ENCODE measurements around the gene PPIP5K2. TPM values are rescaled to one million over a fixed set of nuclear protein-coding genes. Genes with fewer than 3 reads are reported as not detected.

The PPIP5K2 gene
- total and polyA plus RNA-seq, 2 of the 8 experiments (the other 6 are each of a cell fraction or from before 2014, with no cell fraction given), result 14.8 to 46.6 TPM

- H3K36me3 ChIP-seq (ENCODE audit: control insufficient read depth in 2 of 4, insufficient read depth in 4 of 4, low read length in 3 of 4), result no peaks in the 10 kb centered on the region
- H2BK15ac ChIP-seq (ENCODE audit: low read length), result no peak overlapping the region
- no peak overlapping the region for H3K23ac ChIP-seq (ENCODE audit: insufficient read length)
- FAIRE-seq (no peak), DNase-seq (ENCODE audit: low read depth in 1 of 2, low spot score in 2 of 2) (no peak)
- H3K9ac ChIP-seq (replicated peaks in 1 of 4; ENCODE audit: extremely low read depth in 1 of 4, low read depth in 3 of 4, low read length in 3 of 4), result no peak overlapping the region
- no peak overlapping the region for H2BK5ac ChIP-seq (ENCODE audit: low read depth, low read length)
- no peaks in the 10 kb centered on the region for H3K79me1 ChIP-seq (ENCODE audit: low read depth, low read length)
- H4K5ac ChIP-seq (ENCODE audit: insufficient read length, low read depth, low read length), result no peak overlapping the region
- H2BK12ac ChIP-seq (ENCODE audit: low read depth, low read length), result no peak overlapping the region
- H3K27ac ChIP-seq (ENCODE audit: low read depth, low read length), result no peak overlapping the region
- H3K4me1 ChIP-seq (replicated peaks in 1 of 4; ENCODE audit: control insufficient read depth in 3 of 4, insufficient read depth in 4 of 4, low read length in 3 of 4), result peaks cover 0 to 3% (median 0%) of the 10 kb centered on the region in 4 experiments; a peak in 1 of 7 replicates
- TF ChIP-seq MAX (IDR thresholded peaks at IDR 0.05) (no peak), RFX5 (IDR thresholded peaks at IDR 0.05; ENCODE audit: borderline replicate concordance, low read depth, low read length) (no peak)
- ChIA-PET CTCF (ENCODE audit: partially characterized antibody) (no interaction called here), POLR2A (ENCODE audit: partially characterized antibody) (no interaction called here)
- no peaks in the 10 kb centered on the region for H3K9me3 ChIP-seq (ENCODE audit: insufficient read depth in 2 of 2, low read depth in 1 of 2, low read length in 1 of 2)
- no peak overlapping the region for H2AK5ac ChIP-seq (ENCODE audit: low read depth, low read length)
- WGBS, 2 experiments (ENCODE audit: extremely low coverage in 1 of 2, insufficient coverage in 1 of 2, insufficient read length in 1 of 2, insufficient replicate concordance in 2 of 2, low coverage in 1 of 2, low lambda C conversion rate in 2 of 2, missing lambda C conversion rate in 1 of 2), result 94% methylated on average over 2 of the region's 2 CpGs; no CpG with 5 or more reads in 1 of the 2 experiments
- H2BK20ac ChIP-seq (ENCODE audit: low read length), result no peak overlapping the region
- H3K27me3 ChIP-seq (replicated peaks in 1 of 4; ENCODE audit: control insufficient read depth in 3 of 4, extremely low read depth in 1 of 4, insufficient read depth in 3 of 4, low read length in 3 of 4), result no peaks in the 10 kb centered on the region
- H3K4ac ChIP-seq (replicated peaks; ENCODE audit: insufficient read length, low read depth, low read length), result no peak overlapping the region
- no peak overlapping the region for H4K91ac ChIP-seq (replicated peaks; ENCODE audit: insufficient read length, low read length)
- peaks cover 0 to 48% of the 10 kb centered on the region in 2 experiments; a peak in 2 of 4 replicates for H3K79me2 ChIP-seq (ENCODE audit: control insufficient read depth in 1 of 2, insufficient read depth in 2 of 2, low read length in 2 of 2)
- H3K23me2 ChIP-seq (ENCODE audit: low read depth, low read length), result no peaks in the 10 kb centered on the region
- no peak overlapping the region for H3K4me2 ChIP-seq (ENCODE audit: insufficient read depth in 1 of 2, low read depth in 2 of 2, low read length in 2 of 2)
- no peak overlapping the region for H3K18ac ChIP-seq (ENCODE audit: extremely low read depth, low read length)
- no peak overlapping the region for H3K4me3 ChIP-seq (ENCODE audit: extremely low read depth in 1 of 4, insufficient read depth in 2 of 4, low read depth in 3 of 4, low read length in 4 of 4)
- H2BK120ac ChIP-seq (replicated peaks; ENCODE audit: low read depth, low read length), result no peak overlapping the region
- no peak overlapping the region for H3K56ac ChIP-seq (replicated peaks; ENCODE audit: insufficient read length, low read depth, low read length)
- no peak overlapping the region for H3K14ac ChIP-seq (ENCODE audit: insufficient read length)
- no peak overlapping the region for H2AFZ ChIP-seq (ENCODE audit: low read length)
- H4K20me1 ChIP-seq (replicated peaks in 1 of 2; ENCODE audit: control insufficient read depth in 1 of 2, insufficient read depth in 2 of 2, low read length in 2 of 2), result no peaks in the 10 kb centered on the region
- H4K8ac ChIP-seq (ENCODE audit: extremely low read depth, insufficient read depth, low read length), result no peak overlapping the region
Measured at GRCh38 chr5:103114440-103114839, 5.7 kb upstream of the PPIP5K2 start.

All from H1 (cell line).